ENCODE measurements around the gene RNPS1.
"Not testable (repeated sequence)": the region's sequence is repeated elsewhere in the genome, so short reads cannot be mapped to it uniquely, and the experiment has no call there.

Gene RNPS1

GRCh38 chr16:2282262-2282661 is 14.3 kb upstream of the RNPS1 start:
- DNase-seq = no peak

GRCh38 chr16:2280981-2281542 is 13.1 kb upstream of the RNPS1 start:
- DNase-seq = no peak

- DNase-seq = no peak
Observed at GRCh38 chr16:2280461-2280860, 12.5 kb upstream of the RNPS1 start.

DNA sequence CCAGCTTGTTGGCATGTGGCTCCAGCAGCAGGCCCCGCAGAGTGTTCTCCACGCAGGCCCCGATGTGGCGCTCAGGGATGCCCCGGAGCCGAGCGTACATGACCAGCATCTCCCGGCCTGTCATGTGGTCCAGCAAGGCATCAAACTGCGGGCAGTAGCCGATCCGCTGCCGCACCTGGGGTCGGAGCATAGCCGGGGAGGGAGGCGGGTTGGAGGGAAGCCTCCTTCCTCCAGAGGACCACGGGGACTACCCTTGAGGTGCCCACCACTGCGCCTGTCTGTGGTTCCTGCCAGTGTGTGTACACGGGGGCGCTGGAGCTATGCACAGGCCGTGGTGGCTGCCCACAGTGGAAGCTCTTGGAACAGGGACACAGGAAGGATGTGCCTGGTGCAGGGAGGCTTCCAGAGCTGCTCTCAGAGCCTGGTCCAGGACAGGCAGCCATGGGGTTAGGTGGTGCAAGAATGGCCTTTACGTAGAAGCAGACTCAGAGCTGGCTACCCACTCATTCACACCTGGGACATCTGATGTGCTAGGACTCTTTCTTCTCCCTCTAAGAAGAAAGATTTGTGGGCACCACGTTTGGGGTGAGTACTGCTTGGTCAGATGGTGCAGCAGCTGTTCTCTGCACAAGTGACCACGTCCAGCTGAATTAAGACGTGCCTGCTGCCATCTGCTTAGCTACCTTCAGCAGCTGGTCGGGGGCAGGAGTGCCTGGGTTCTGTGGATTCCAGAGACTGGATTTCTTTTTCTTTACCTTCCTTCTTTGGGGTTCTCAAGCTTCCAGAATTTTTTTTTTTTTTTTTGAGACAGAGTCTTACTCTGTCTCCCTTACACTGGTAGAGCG is 11.3 kb upstream of the RNPS1 start:
- DNase-seq = no peak

- no peak for DNase-seq
Observed at GRCh38 chr16:2278272-2278608, 10.3 kb upstream of the RNPS1 start.

GRCh38 chr16:2277466-2278271 is 9.7 kb upstream of the RNPS1 start:
- no peak for DNase-seq

GRCh38 chr16:2276368-2277195 is 8.7 kb upstream of the RNPS1 start:
- DNase-seq = no peak

GRCh38 chr16:2275476-2276367 is 7.8 kb upstream of the RNPS1 start:
- DNase-seq = no peak

DNA sequence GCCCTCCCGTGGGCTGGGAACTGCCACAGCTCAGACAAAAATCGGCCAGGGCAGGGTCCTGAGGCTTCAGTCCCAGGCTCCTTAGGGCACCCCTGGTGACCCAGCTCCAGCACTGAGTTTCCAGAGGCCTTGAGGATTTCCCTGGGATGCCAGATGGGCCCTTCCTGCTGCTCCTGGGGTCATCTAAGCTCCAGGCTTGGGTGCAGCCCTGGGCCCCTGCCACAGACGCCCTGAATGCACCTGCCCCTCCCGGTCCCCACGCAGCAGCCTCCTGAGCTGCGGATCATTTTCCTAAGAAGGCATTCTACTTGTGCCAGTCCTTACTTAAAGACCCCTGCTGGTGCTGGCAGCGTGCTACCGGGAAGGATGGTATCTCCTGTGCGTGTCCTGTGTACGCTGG is 6.0 kb upstream of the RNPS1 start:
- DNase-seq = no peak

- DNase-seq = no peak
Observed at GRCh38 chr16:2273484-2273883, 5.6 kb upstream of the RNPS1 start.

- no peak for DNase-seq
Observed at GRCh38 chr16:2271848-2272461, 4.0 kb upstream of the RNPS1 start.

DNA sequence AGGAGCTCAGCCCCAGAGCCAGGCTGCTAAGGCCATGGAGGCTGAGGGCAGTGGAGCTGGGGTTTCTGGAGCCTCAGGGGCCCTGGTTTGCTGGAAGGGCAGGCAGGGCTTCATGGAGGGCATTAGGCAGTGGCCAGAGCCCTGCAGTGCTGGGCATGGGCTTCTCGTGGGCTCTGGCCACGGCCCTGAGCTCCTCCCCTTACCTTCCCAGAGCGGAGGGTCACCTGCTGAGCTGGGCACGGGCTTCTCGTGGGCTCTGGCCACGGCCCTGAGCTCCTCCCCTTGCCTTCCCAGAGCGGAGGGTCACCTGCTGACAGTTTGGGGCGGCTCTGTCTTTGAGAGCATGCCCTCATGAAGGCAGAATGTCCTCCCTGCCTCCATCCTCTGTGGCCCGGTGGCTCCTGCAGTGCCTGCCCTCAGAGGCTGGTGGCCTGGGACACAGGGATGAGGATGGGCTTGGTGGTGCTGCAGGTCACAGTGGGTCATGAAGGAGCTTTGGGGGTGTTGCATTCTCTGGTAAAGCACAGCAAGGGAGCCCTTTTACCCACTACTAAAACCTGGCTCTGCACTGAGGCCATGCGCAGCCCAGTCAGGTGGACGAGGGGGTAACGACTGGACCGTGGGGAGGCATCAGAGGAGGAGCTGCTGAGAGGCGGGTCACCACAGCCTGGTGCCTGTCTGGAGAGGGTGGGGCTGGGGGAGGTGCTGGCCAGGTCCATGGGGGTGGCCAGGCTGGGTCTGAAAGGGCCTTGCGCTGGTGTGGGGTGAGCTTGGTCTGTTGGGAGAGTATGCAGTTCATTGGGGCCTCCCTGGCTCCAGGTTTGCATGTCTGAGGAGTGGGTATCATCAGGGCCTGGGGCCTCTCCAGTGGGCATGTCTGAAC is 2.9 kb upstream of the RNPS1 start:
- DNase-seq = no peak

DNA sequence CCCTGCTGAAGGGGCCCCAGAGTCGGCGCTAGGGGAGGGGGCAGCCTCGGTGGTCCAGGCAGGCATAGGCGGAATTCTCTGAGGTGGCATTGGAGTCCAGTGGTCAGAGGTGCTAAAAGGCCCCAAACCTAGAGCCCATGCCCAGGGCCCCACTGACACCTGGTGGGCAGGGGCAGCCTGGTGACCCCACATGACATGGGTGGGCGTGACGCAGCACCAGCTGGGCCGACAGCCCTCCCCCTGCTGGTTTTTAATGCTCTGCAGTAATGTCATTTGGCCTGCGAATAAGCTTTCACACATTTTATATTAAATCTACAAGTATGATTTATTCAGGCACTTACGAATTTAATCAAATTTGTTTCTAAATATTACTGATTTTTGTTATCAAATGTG is 2.1 kb upstream of the RNPS1 start:
- no peak for DNase-seq

DNA sequence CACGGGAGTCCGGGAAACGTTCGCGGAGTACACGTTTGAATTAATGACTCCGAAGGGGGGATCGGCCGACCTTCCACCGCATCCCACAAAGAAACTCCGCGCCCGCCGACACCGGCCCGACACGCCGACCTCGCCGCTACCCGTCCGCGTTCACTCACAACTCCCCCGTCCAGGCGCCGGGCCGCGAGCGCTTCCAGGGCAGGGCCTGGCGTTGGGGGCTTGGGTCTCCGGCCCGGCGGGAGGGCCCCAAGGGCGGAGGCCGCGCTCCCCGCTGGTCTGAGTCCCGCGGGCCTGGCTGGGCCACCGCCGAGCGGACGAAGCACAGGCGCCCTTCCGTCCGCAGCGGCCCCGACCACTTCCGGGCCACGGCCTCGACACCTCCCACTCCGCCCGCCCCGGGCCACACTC is 417 bp downstream of the RNPS1 start:
- not testable (repeated sequence) for DNase-seq

DNA sequence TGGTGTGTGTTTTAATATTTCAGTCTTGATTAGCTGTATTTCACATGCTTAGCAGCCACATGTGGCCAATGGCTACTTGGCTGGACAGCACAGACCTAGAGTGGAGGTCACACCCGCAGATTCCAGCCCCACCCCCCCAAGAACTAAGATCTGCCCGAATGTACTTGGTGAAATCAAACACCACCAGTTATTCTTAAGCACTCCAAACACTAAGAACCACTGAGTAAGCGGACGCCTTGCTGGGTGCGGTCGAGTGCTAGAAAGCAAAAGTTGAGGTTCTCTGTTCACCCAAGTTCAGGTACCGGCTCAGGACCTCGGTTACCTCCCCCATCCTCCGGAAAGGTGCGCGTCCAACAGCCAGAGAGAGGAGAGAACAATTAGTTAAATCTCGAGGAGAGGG is 1.0 kb downstream of the RNPS1 start:
- peak; percentile 40 for DNase-seq

GRCh38 chr16:2263026-2263425 is 4.9 kb downstream of the RNPS1 start:
- DNase-seq = not testable (repeated sequence)

GRCh38 chr16:2260250-2260649 is 7.7 kb downstream of the RNPS1 start:
- DNase-seq = no peak

GRCh38 chr16:2258530-2258929 is 9.4 kb downstream of the RNPS1 start:
- not testable (repeated sequence) for DNase-seq

- no peak for DNase-seq
Observed at GRCh38 chr16:2257726-2258125, 10.2 kb downstream of the RNPS1 start.

DNA sequence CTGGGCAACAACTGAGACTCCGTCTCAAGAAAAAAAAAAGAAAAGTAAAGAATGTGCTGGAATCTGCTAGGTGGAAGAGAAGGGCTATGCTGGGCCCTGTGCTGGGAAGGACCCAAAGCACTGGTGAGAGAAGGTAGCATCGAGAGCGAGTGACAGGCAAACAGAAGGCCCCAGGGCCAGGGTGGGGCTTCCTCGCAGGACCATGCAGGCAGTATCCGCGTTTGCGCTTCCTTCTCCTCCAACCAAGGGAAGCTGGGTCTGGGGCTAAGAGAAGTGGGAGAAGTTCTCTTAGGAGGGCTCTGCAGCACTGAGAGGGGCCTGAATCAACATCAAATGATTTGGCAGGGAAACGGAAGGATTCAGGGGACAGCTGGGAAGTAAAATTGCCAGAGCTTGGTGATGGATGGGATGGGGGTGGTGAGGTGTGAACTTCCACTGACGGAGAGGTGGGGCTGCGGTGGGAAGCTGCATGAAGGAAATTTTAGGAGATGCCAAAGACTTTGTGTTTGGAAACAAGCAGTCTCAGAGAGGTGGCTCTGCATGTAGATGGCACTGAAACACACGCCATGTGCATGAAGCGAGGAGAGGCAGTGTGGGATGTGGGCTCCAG is 11.3 kb downstream of the RNPS1 start:
- no peak for DNase-seq
